ENCODE results near the gene TBC1D3C. TPM values are rescaled to one million over a fixed set of nuclear protein-coding genes. Genes with fewer than 3 reads are reported as not detected.
"Not testable (repeated sequence)": the region's sequence is repeated elsewhere in the genome, so short reads cannot be mapped to it uniquely, and the experiment has no call there.

Gene TBC1D3C
- not detected for total RNA-seq

GRCh38 chr17:38068534-38068933, at the start of gene TBC1D3C:
Gene TBC1D3C, minus strand, starts transcription at chr17:38068634. Its CDS starts 1,568 bp downstream, at chr17:38067066.
- not testable (repeated sequence) for H3K4me1 ChIP-seq (ENCODE audit: control insufficient read depth in 3 of 3, insufficient read depth in 3 of 3, low read length in 3 of 3); H3K27ac ChIP-seq (ENCODE audit: low read depth, low read length); H3K9me3 ChIP-seq (ENCODE audit: control insufficient read depth in 3 of 3, low read length in 3 of 3); H3K4me3 ChIP-seq (ENCODE audit: low read length in 3 of 3); H3K36me3 ChIP-seq (ENCODE audit: control insufficient read depth in 3 of 3, insufficient read depth in 3 of 3, low read length in 3 of 3); H3K27me3 ChIP-seq (ENCODE audit: control insufficient read depth in 3 of 3, insufficient read depth in 3 of 3, low read length in 3 of 3); H3K9ac ChIP-seq (ENCODE audit: low read depth in 1 of 3, low read length in 3 of 3)

- not testable (repeated sequence) for H3K4me3 ChIP-seq (ENCODE audit: low read length in 3 of 3); H3K36me3 ChIP-seq (ENCODE audit: control insufficient read depth in 3 of 3, insufficient read depth in 3 of 3, low read length in 3 of 3); H3K9me3 ChIP-seq (ENCODE audit: control insufficient read depth in 3 of 3, low read length in 3 of 3); H3K27ac ChIP-seq (ENCODE audit: low read depth, low read length); H3K4me1 ChIP-seq (ENCODE audit: control insufficient read depth in 3 of 3, insufficient read depth in 3 of 3, low read length in 3 of 3); H3K9ac ChIP-seq (ENCODE audit: low read depth in 1 of 3, low read length in 3 of 3); H3K27me3 ChIP-seq (ENCODE audit: control insufficient read depth in 3 of 3, insufficient read depth in 3 of 3, low read length in 3 of 3)
Observed at GRCh38 chr17:38099262-38099661, 30.8 kb upstream of the TBC1D3C start.

- not testable (repeated sequence) for H3K9ac ChIP-seq (ENCODE audit: low read depth in 1 of 3, low read length in 3 of 3); H3K9me3 ChIP-seq (ENCODE audit: control insufficient read depth in 3 of 3, low read length in 3 of 3); H3K27me3 ChIP-seq (ENCODE audit: control insufficient read depth in 3 of 3, insufficient read depth in 3 of 3, low read length in 3 of 3); H3K4me3 ChIP-seq (ENCODE audit: low read length in 3 of 3); H3K4me1 ChIP-seq (ENCODE audit: control insufficient read depth in 3 of 3, insufficient read depth in 3 of 3, low read length in 3 of 3); H3K36me3 ChIP-seq (ENCODE audit: control insufficient read depth in 3 of 3, insufficient read depth in 3 of 3, low read length in 3 of 3); H3K27ac ChIP-seq (ENCODE audit: low read depth, low read length)
Observed at GRCh38 chr17:38094059-38094694, 25.7 kb upstream of the TBC1D3C start.

GRCh38 chr17:38088120-38088519, 19.7 kb upstream of the TBC1D3C start:
- H3K4me1 ChIP-seq (ENCODE audit: control insufficient read depth in 3 of 3, insufficient read depth in 3 of 3, low read length in 3 of 3); H3K27ac ChIP-seq (ENCODE audit: low read depth, low read length); H3K4me3 ChIP-seq (ENCODE audit: low read length in 3 of 3); H3K9me3 ChIP-seq (ENCODE audit: control insufficient read depth in 3 of 3, low read length in 3 of 3); H3K36me3 ChIP-seq (ENCODE audit: control insufficient read depth in 3 of 3, insufficient read depth in 3 of 3, low read length in 3 of 3); H3K27me3 ChIP-seq (ENCODE audit: control insufficient read depth in 3 of 3, insufficient read depth in 3 of 3, low read length in 3 of 3); H3K9ac ChIP-seq (ENCODE audit: low read depth in 1 of 3, low read length in 3 of 3): not testable (repeated sequence)

- H3K27ac ChIP-seq (ENCODE audit: low read depth, low read length); H3K9ac ChIP-seq (ENCODE audit: low read depth in 1 of 3, low read length in 3 of 3); H3K4me1 ChIP-seq (ENCODE audit: control insufficient read depth in 3 of 3, insufficient read depth in 3 of 3, low read length in 3 of 3); H3K27me3 ChIP-seq (ENCODE audit: control insufficient read depth in 3 of 3, insufficient read depth in 3 of 3, low read length in 3 of 3); H3K9me3 ChIP-seq (ENCODE audit: control insufficient read depth in 3 of 3, low read length in 3 of 3); H3K36me3 ChIP-seq (ENCODE audit: control insufficient read depth in 3 of 3, insufficient read depth in 3 of 3, low read length in 3 of 3); H3K4me3 ChIP-seq (ENCODE audit: low read length in 3 of 3): not testable (repeated sequence)
Observed at GRCh38 chr17:38087344-38087743, 18.9 kb upstream of the TBC1D3C start.

Small RNAs within 50 kb of the gene (small RNA-seq; reads per million reads assigned to genes)
- gene RF00019, result not detected

Other genes with a start within 250 kb of the TBC1D3C start
- gene TBC1D3K, start 144.2 kb downstream of the TBC1D3C start, total RNA-seq, result not detected
- 2.1 TPM for gene TBC1D3L, start 79.6 kb downstream of the TBC1D3C start, total RNA-seq
- gene TBC1D3D, start 64.7 kb downstream of the TBC1D3C start, total RNA-seq, result not detected
- not detected for gene TBC1D3E, start 59.3 kb upstream of the TBC1D3C start, total RNA-seq
- gene TBC1D3, start 123.9 kb upstream of the TBC1D3C start, total RNA-seq, result not detected
- gene MRPL45, start 228.5 kb upstream of the TBC1D3C start, total RNA-seq, result 45.4 TPM